ENCODE measurements around the gene STXBP5.

STXBP5 gene

GRCh38 chr6:147310521-147310920 is 106.3 kb downstream of the STXBP5 start (continued):
- no peak for TF ChIP-seq ZNF26 (tag by site-specific recombination; IDR thresholded peaks at IDR 0.05)
- no peak for TF ChIP-seq ZNF48 (tag by site-specific recombination; IDR thresholded peaks at IDR 0.05)
- no peak for TF ChIP-seq ZEB2 (tag by site-specific recombination; IDR thresholded peaks at IDR 0.05)

- Histone ChIP-seq H3K9me3 (ENCODE audit: control insufficient read depth, insufficient read depth, low read depth, low read length) (no peaks in the 10 kb centered on the region), H3K27ac (ENCODE audit: extremely low read depth, low read depth, low read length) (no peak overlapping the region), H3K4me3 (ENCODE audit: low read depth, low read length) (no peak overlapping the region), H3K36me3 (ENCODE audit: control insufficient read depth in 2 of 2, insufficient read depth in 1 of 2, low read length in 2 of 2) (peaks cover 18 to 21% of the 10 kb centered on the region in 2 experiments), H3K4me1 (ENCODE audit: control insufficient read depth, insufficient read depth, low read length) (no peaks in the 10 kb centered on the region)
- ChIA-PET POLR2A (no interaction called here), CTCF (interaction anchor here (0.6 kb wide), 1 partner anchor 829 kb away, joined by 3 read pairs; no protein-coding TSS in a partner anchor)
- no peak for TF ChIP-seq ZNF366 (tag by site-specific recombination; conservative IDR thresholded peaks at IDR 0.05)
- no peak for TF ChIP-seq ZNF48 (tag by site-specific recombination; IDR thresholded peaks at IDR 0.05)
- TF ChIP-seq YY1 (tag by site-specific recombination; IDR thresholded peaks at IDR 0.05) = no peak
- TF ChIP-seq ZNF24 (tag by site-specific recombination; IDR thresholded peaks at IDR 0.05) = no peak
- no peak for TF ChIP-seq KLF10 (tag by site-specific recombination; IDR thresholded peaks at IDR 0.05)
- TF ChIP-seq TSHZ1 (tag by site-specific recombination; IDR thresholded peaks at IDR 0.05; ENCODE audit: borderline replicate concordance) = no peak
- TF ChIP-seq ZNF704 (tag by site-specific recombination; IDR thresholded peaks at IDR 0.05) = no peak
- no peak for TF ChIP-seq PRDM10 (tag by site-specific recombination; IDR thresholded peaks at IDR 0.05)
- no peak for TF ChIP-seq ZBTB8A (tag by site-specific recombination; IDR thresholded peaks at IDR 0.05)
- no peak for TF ChIP-seq ZNF837 (tag by site-specific recombination; IDR thresholded peaks at IDR 0.05)
- no peak for TF ChIP-seq ZNF747 (tag by site-specific recombination; IDR thresholded peaks at IDR 0.05)
- no peak for TF ChIP-seq ATF2 (tag by site-specific recombination; IDR thresholded peaks at IDR 0.05; ENCODE audit: low read depth)
- TF ChIP-seq ZFP37 (tag by site-specific recombination; IDR thresholded peaks at IDR 0.05) = no peak
- TF ChIP-seq ZNF548 (tag by site-specific recombination; IDR thresholded peaks at IDR 0.05) = no peak
- TF ChIP-seq PRDM1 (tag by site-specific recombination; IDR thresholded peaks at IDR 0.05) = no peak
- no peak for TF ChIP-seq ZNF114 (tag by site-specific recombination; IDR thresholded peaks at IDR 0.05)
- no peak for TF ChIP-seq ZNF2 (tag by site-specific recombination; IDR thresholded peaks at IDR 0.05)
- TF ChIP-seq ZNF155 (tag by site-specific recombination; IDR thresholded peaks at IDR 0.05) = no peak
Observed at GRCh38 chr6:147311218-147311617, 107.0 kb downstream of the STXBP5 start.

Data from HEK293 (cell line).